Panc1 (cell line): ENCODE results near the gene KLHL8. TPM values are rescaled to one million over a fixed set of nuclear protein-coding genes. Genes with fewer than 3 reads are reported as not detected.

Experiments used
- ATAC-seq: fragments of 200-7000 bp; cut with Tn5 transposase; 2 replicates; pipeline ENCODE4 v1.9.1; 2020; ENCODE audit warnings: mild to moderate bottlenecking, moderate library complexity
- BruUV-seq: library from RNA; stranded (reverse); fragments of 400-500 nt; replicated peaks from 2 replicates; lab custom pipeline; 2021; lab: Mats Ljungman, UMichigan
- CTCF ChIA-PET: fragments of 300-600 bp; sonication (Branson Sonifier 250); formaldehyde crosslinking; loops from one replicate; lab custom pipeline; 2022; ENCODE audit warnings: antibody characterized with exemption; lab: Charles Lee
- POLR2A ChIA-PET: fragments of 300-600 bp; sonication (Branson Sonifier 250); formaldehyde crosslinking; loops from one replicate; lab custom pipeline; 2022; ENCODE audit warnings: antibody characterized with exemption; lab: Charles Lee
- DNase-seq: peaks from one replicate; pipeline ENCODE4 v3.0.0-alpha.2; 2010; ENCODE audit warnings: low read depth, low spot score
- H3K27ac ChIP-seq: 2 replicates; pipeline ENCODE4 v1.5.1; 2011; ENCODE audit warnings: mild to moderate bottlenecking, low read length, inconsistent platforms
- H3K27me3 ChIP-seq: fragments of 200-500 bp; sonication (Bioruptor generic); 2 replicates; pipeline ENCODE4 v1.6.0; 2014; ENCODE audit warnings: low read length, inconsistent platforms; ENCODE audit not compliant: control insufficient read depth, insufficient read depth
- H3K36me3 ChIP-seq: fragments of 200-500 bp; sonication (Bioruptor generic); 2 replicates; pipeline ENCODE4 v1.5.1; 2014; ENCODE audit warnings: inconsistent platforms, mild to moderate bottlenecking, low read length, moderate library complexity; ENCODE audit not compliant: control insufficient read depth, insufficient read depth
- H3K4me1 ChIP-seq: 2 replicates; pipeline ENCODE4 v1.5.1; 2011; ENCODE audit warnings: inconsistent platforms, mild to moderate bottlenecking, low read length, moderate library complexity; ENCODE audit not compliant: control insufficient read depth, insufficient read depth
- H3K4me3 ChIP-seq, 2 experiments: 2 replicates each; pipeline ENCODE4 v1.5.1; 2011 to 2012; ENCODE audit warnings: low read depth in 2 of 2, low read length in 2 of 2, mild to moderate bottlenecking in 2 of 2, inconsistent platforms in 1 of 2, moderate library complexity in 1 of 2
- H3K9me3 ChIP-seq: fragments of 200-500 bp; sonication (Bioruptor generic); 2 replicates; pipeline ENCODE4 v1.5.1; 2014; ENCODE audit warnings: low read depth, mild to moderate bottlenecking, inconsistent platforms, low read length, moderate library complexity; ENCODE audit not compliant: control insufficient read depth, insufficient read depth
- CTCF ChIP-seq: fragments of 450-650 bp; IDR thresholded peaks from 2 replicates; pipeline ENCODE4 v1.5.1; 2017; ENCODE audit warnings: mild to moderate bottlenecking
- POLR2AphosphoS5 ChIP-seq: IDR thresholded peaks from 2 replicates; pipeline ENCODE4 v1.6.1; 2012; ENCODE audit warnings: mild to moderate bottlenecking, low read depth, low read length, moderate library complexity
- REST ChIP-seq, 2 experiments: IDR thresholded peaks; 2 replicates each; pipeline ENCODE4 v1.6.1; 2011 to 2012; ENCODE audit warnings: low read depth in 2 of 2, control low read depth in 1 of 2, low read length in 1 of 2, mild to moderate bottlenecking in 1 of 2, moderate library complexity in 1 of 2; ENCODE audit not compliant: insufficient read depth in 1 of 2
- SIN3A ChIP-seq: IDR thresholded peaks from 2 replicates; pipeline ENCODE4 v1.6.1; 2012; ENCODE audit warnings: low read depth, mild to moderate bottlenecking, low read length, moderate library complexity, borderline replicate concordance; ENCODE audit not compliant: insufficient read depth
- TCF7L2 ChIP-seq: IDR thresholded peaks from 2 replicates; pipeline ENCODE4 v1.6.1; 2011; ENCODE audit warnings: mild to moderate bottlenecking, low read depth, low read length, inconsistent platforms
- in situ Hi-C: cut with HindIII; loops from 2 replicates; pipeline ENCODE4 v1.10.0; 2016; ENCODE audit warnings: low sequenced_read_pairs, low pct_unique_long_range_greater_than_20kb
- intact Hi-C: fragments of 100-400 bp; cut with micrococcal nuclease; formaldehyde crosslinking; loops from one replicate; pipeline ENCODE4 v1.10.0; 2022; ENCODE audit not compliant: unreplicated experiment
- total RNA-seq: library from RNA; stranded (reverse); gene quantifications from one replicate; pipeline ENCODE4 v1.2.1, GENCODE V29; 2021; ENCODE audit not compliant: unreplicated experiment

KLHL8 gene
- total RNA-seq, 1 experiment from 2014 or later: 9.0 TPM

- Histone ChIP-seq H3K36me3 (no peaks in the 10 kb centered on the region), H3K9me3 (no peaks in the 10 kb centered on the region), H3K4me1 (no peaks in the 10 kb centered on the region), H3K27ac (no peak overlapping the region), H3K4me3 (no peak overlapping the region), H3K27me3 (no peaks in the 10 kb centered on the region)
- intact Hi-C loops (no loop called here), in situ Hi-C loops (no loop called here)
- no peak for ATAC-seq
- DNase-seq: no peak
- TF ChIP-seq CTCF (no peak), REST (IDR thresholded peaks at IDR 0.05; ENCODE audit: insufficient read depth in 1 of 2, low read depth in 2 of 2, low read length in 1 of 2) (no peak), TCF7L2 (no peak)
- CTCF ChIA-PET: no interaction called here
- no TSS peak for BruUV-seq
- POLR2A ChIA-PET: no interaction called here
These were observed 28.1 kb downstream of the KLHL8 start for GRCh38 chr4:87192145-87192919.

- no peaks in the 10 kb centered on the region for H3K27me3 ChIP-seq
These were observed 31.5 kb downstream of the KLHL8 start for GRCh38 chr4:87188932-87189331.

More at GRCh38 chr4:87188932-87189331, 31.5 kb downstream of the KLHL8 start:
- BruUV-seq: no TSS peak
- in situ Hi-C loops (no loop called here), intact Hi-C loops (no loop called here)
- POLR2A ChIA-PET: no interaction called here
- CTCF ChIA-PET: no interaction called here
- H3K9me3 ChIP-seq: no peaks in the 10 kb centered on the region
- H3K4me3 ChIP-seq: no peak overlapping the region
- H3K27ac ChIP-seq: no peak overlapping the region
- ATAC-seq: no peak
- DNase-seq: no peak
- TF ChIP-seq REST (IDR thresholded peaks at IDR 0.05; ENCODE audit: insufficient read depth in 1 of 2, low read depth in 2 of 2, low read length in 1 of 2): no peak
- TF ChIP-seq SIN3A: no peak
- TF ChIP-seq POLR2AphosphoS5: no peak
- no peak for TF ChIP-seq TCF7L2
- TF ChIP-seq CTCF: no peak
- H3K4me1 ChIP-seq: no peaks in the 10 kb centered on the region
- H3K36me3 ChIP-seq: no peaks in the 10 kb centered on the region
